Panc1 (cell line): ENCODE results near the gene RAB33A. TPM values are rescaled to one million over a fixed set of nuclear protein-coding genes. Genes with fewer than 3 reads are reported as not detected.

Experiments
- ATAC-seq: fragments of 200-7000 bp; cut with Tn5 transposase; 2 replicates; pipeline ENCODE4 v1.9.1; 2020; ENCODE audit warnings: mild to moderate bottlenecking, moderate library complexity
- BruUV-seq: library from RNA; stranded (reverse); fragments of 400-500 nt; replicated peaks from 2 replicates; lab custom pipeline; 2021; lab: Mats Ljungman, UMichigan
- CTCF ChIA-PET: fragments of 300-600 bp; sonication (Branson Sonifier 250); formaldehyde crosslinking; loops from one replicate; lab custom pipeline; 2022; ENCODE audit warnings: antibody characterized with exemption; lab: Charles Lee
- POLR2A ChIA-PET: fragments of 300-600 bp; sonication (Branson Sonifier 250); formaldehyde crosslinking; loops from one replicate; lab custom pipeline; 2022; ENCODE audit warnings: antibody characterized with exemption; lab: Charles Lee
- DNase-seq: peaks from one replicate; pipeline ENCODE4 v3.0.0-alpha.2; 2010; ENCODE audit warnings: low read depth, low spot score
- H3K27ac ChIP-seq: 2 replicates; pipeline ENCODE4 v1.5.1; 2011; ENCODE audit warnings: mild to moderate bottlenecking, low read length, inconsistent platforms
- H3K27me3 ChIP-seq: fragments of 200-500 bp; sonication (Bioruptor generic); 2 replicates; pipeline ENCODE4 v1.6.0; 2014; ENCODE audit warnings: low read length, inconsistent platforms; ENCODE audit not compliant: control insufficient read depth, insufficient read depth
- H3K36me3 ChIP-seq: fragments of 200-500 bp; sonication (Bioruptor generic); 2 replicates; pipeline ENCODE4 v1.5.1; 2014; ENCODE audit warnings: inconsistent platforms, mild to moderate bottlenecking, low read length, moderate library complexity; ENCODE audit not compliant: control insufficient read depth, insufficient read depth
- H3K4me1 ChIP-seq: 2 replicates; pipeline ENCODE4 v1.5.1; 2011; ENCODE audit warnings: inconsistent platforms, mild to moderate bottlenecking, low read length, moderate library complexity; ENCODE audit not compliant: control insufficient read depth, insufficient read depth
- H3K4me3 ChIP-seq, 2 experiments: 2 replicates each; pipeline ENCODE4 v1.5.1; 2011 to 2012; ENCODE audit warnings: low read depth in 2 of 2, low read length in 2 of 2, mild to moderate bottlenecking in 2 of 2, inconsistent platforms in 1 of 2, moderate library complexity in 1 of 2
- H3K9me3 ChIP-seq: fragments of 200-500 bp; sonication (Bioruptor generic); 2 replicates; pipeline ENCODE4 v1.5.1; 2014; ENCODE audit warnings: low read depth, mild to moderate bottlenecking, inconsistent platforms, low read length, moderate library complexity; ENCODE audit not compliant: control insufficient read depth, insufficient read depth
- POLR2AphosphoS5 ChIP-seq: IDR thresholded peaks from 2 replicates; pipeline ENCODE4 v1.6.1; 2012; ENCODE audit warnings: mild to moderate bottlenecking, low read depth, low read length, moderate library complexity
- SIN3A ChIP-seq: IDR thresholded peaks from 2 replicates; pipeline ENCODE4 v1.6.1; 2012; ENCODE audit warnings: low read depth, mild to moderate bottlenecking, low read length, moderate library complexity, borderline replicate concordance; ENCODE audit not compliant: insufficient read depth
- TCF7L2 ChIP-seq: IDR thresholded peaks from 2 replicates; pipeline ENCODE4 v1.6.1; 2011; ENCODE audit warnings: mild to moderate bottlenecking, low read depth, low read length, inconsistent platforms
- in situ Hi-C: cut with HindIII; loops from 2 replicates; pipeline ENCODE4 v1.10.0; 2016; ENCODE audit warnings: low sequenced_read_pairs, low pct_unique_long_range_greater_than_20kb
- intact Hi-C: fragments of 100-400 bp; cut with micrococcal nuclease; formaldehyde crosslinking; loops from one replicate; pipeline ENCODE4 v1.10.0; 2022; ENCODE audit not compliant: unreplicated experiment
- total RNA-seq: library from RNA; stranded (reverse); gene quantifications from one replicate; pipeline ENCODE4 v1.2.1, GENCODE V29; 2021; ENCODE audit not compliant: unreplicated experiment
- TF ChIP-seq, protein P1 (sequence below), 2 experiments: IDR thresholded peaks; 2 replicates each; pipeline ENCODE4 v1.6.1; 2011 to 2012; ENCODE audit warnings: low read depth in 2 of 2, control low read depth in 1 of 2, low read length in 1 of 2, mild to moderate bottlenecking in 1 of 2, moderate library complexity in 1 of 2; ENCODE audit not compliant: insufficient read depth in 1 of 2
- TF ChIP-seq, protein P2 (sequence below): fragments of 450-650 bp; IDR thresholded peaks from 2 replicates; pipeline ENCODE4 v1.5.1; 2017; ENCODE audit warnings: mild to moderate bottlenecking

Gene RAB33A
- total RNA-seq, 1 experiment from 2014 or later, result 2.2 TPM

DNA sequence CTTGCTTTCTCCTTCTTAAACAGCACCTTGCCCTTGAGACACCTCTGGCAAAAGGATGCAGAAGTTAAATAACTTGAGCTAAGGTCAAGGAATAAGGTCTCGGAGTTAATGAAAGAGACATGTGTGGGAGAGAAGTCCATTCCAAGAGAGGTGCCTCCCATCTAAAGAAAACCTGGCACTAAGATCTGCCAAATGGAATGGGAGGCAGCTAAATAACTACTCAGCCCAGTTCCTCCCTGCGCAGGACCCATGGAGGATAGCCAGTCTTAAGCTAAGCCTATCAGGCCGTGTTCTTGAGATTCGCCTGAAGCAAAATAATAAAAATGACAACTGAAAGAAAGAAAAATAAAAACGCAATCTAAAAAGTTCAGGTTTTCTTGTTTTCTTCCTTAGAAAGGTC lies 40.8 kb upstream of the RAB33A start (continued):
- TF ChIP-seq, protein P1, sequence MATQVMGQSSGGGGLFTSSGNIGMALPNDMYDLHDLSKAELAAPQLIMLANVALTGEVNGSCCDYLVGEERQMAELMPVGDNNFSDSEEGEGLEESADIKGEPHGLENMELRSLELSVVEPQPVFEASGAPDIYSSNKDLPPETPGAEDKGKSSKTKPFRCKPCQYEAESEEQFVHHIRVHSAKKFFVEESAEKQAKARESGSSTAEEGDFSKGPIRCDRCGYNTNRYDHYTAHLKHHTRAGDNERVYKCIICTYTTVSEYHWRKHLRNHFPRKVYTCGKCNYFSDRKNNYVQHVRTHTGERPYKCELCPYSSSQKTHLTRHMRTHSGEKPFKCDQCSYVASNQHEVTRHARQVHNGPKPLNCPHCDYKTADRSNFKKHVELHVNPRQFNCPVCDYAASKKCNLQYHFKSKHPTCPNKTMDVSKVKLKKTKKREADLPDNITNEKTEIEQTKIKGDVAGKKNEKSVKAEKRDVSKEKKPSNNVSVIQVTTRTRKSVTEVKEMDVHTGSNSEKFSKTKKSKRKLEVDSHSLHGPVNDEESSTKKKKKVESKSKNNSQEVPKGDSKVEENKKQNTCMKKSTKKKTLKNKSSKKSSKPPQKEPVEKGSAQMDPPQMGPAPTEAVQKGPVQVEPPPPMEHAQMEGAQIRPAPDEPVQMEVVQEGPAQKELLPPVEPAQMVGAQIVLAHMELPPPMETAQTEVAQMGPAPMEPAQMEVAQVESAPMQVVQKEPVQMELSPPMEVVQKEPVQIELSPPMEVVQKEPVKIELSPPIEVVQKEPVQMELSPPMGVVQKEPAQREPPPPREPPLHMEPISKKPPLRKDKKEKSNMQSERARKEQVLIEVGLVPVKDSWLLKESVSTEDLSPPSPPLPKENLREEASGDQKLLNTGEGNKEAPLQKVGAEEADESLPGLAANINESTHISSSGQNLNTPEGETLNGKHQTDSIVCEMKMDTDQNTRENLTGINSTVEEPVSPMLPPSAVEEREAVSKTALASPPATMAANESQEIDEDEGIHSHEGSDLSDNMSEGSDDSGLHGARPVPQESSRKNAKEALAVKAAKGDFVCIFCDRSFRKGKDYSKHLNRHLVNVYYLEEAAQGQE (IDR thresholded peaks at IDR 0.05; ENCODE audit: insufficient read depth in 1 of 2, low read depth in 2 of 2, low read length in 1 of 2), result no peak

DNA sequence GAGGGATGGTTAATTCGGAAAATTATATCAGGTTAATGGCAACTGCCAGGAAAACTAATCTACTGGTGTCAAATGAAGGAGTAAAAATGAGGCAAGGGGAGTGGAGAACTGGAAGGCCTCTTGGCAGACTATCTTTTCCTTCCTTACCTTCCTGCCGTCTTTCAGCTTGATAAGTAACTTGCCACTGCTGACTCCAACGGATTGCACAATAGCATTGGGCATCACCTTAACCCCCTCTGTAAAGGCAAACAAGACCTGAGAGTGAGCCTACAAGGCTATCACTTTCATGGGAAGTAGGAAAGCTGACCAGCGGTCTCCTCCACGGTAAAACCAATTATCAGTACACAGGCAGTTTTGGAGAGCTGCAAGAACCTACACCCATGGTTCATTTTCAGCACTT lies 35.3 kb upstream of the RAB33A start:
- DNase-seq (no peak), ATAC-seq (no peak)
- H3K27ac ChIP-seq, result no peak overlapping the region
- ChIA-PET POLR2A (interaction anchor here (0.6 kb wide), 1 partner anchor 76 kb away, joined by 3 read pairs; no protein-coding TSS in a partner anchor), CTCF (no interaction called here)
- intact Hi-C loops (no loop called here), in situ Hi-C loops (no loop called here)
- no peak overlapping the region for H3K4me3 ChIP-seq
- H3K27me3 ChIP-seq, result no peaks in the 10 kb centered on the region
- no peaks in the 10 kb centered on the region for H3K4me1 ChIP-seq
- no peak for TF ChIP-seq TCF7L2
- TF ChIP-seq, protein P1 (IDR thresholded peaks at IDR 0.05; ENCODE audit: insufficient read depth in 1 of 2, low read depth in 2 of 2, low read length in 1 of 2), result no peak
- TF ChIP-seq POLR2AphosphoS5, result no peak
- TF ChIP-seq SIN3A, result no peak
- TF ChIP-seq, protein P2, sequence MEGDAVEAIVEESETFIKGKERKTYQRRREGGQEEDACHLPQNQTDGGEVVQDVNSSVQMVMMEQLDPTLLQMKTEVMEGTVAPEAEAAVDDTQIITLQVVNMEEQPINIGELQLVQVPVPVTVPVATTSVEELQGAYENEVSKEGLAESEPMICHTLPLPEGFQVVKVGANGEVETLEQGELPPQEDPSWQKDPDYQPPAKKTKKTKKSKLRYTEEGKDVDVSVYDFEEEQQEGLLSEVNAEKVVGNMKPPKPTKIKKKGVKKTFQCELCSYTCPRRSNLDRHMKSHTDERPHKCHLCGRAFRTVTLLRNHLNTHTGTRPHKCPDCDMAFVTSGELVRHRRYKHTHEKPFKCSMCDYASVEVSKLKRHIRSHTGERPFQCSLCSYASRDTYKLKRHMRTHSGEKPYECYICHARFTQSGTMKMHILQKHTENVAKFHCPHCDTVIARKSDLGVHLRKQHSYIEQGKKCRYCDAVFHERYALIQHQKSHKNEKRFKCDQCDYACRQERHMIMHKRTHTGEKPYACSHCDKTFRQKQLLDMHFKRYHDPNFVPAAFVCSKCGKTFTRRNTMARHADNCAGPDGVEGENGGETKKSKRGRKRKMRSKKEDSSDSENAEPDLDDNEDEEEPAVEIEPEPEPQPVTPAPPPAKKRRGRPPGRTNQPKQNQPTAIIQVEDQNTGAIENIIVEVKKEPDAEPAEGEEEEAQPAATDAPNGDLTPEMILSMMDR, result no peak
- H3K9me3 ChIP-seq, result no peaks in the 10 kb centered on the region
- peaks cover 11% of the 10 kb centered on the region for H3K36me3 ChIP-seq
- BruUV-seq, result no TSS peak

DNA sequence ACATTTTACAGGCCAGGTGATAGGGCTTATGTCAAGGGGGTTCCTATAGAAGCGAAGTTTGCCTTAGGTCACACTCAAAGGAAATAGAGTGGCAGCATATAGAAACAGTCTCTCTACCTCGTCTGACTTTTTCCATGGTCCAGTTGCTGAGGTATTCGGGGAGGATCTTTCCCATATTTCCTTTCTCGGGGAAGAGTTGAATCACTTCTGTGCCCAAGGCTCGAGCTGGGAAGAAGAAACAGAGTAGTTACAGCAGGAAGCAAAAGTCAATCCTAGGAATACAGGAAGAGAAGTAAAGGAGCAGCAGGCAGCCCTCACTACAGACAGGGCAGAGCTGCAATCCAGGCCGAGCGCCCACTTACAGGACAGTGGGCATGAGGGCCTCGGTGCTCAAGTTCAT lies 34.8 kb upstream of the RAB33A start:
- H3K4me3 ChIP-seq, result no peak overlapping the region
- ChIA-PET POLR2A (interaction anchor here (0.6 kb wide), 1 partner anchor 76 kb away, joined by 3 read pairs; no protein-coding TSS in a partner anchor), CTCF (no interaction called here)
- no peaks in the 10 kb centered on the region for H3K27me3 ChIP-seq
- H3K4me1 ChIP-seq, result no peaks in the 10 kb centered on the region
- no peaks in the 10 kb centered on the region for H3K9me3 ChIP-seq
- in situ Hi-C loops (no loop called here), intact Hi-C loops (no loop called here)
- ATAC-seq (no peak), DNase-seq (no peak)
- TF ChIP-seq, protein P1 (IDR thresholded peaks at IDR 0.05; ENCODE audit: insufficient read depth in 1 of 2, low read depth in 2 of 2, low read length in 1 of 2), result no peak
- TF ChIP-seq POLR2AphosphoS5, result no peak
- BruUV-seq, result no TSS peak
- no peak overlapping the region for H3K27ac ChIP-seq
- peaks cover 11% of the 10 kb centered on the region for H3K36me3 ChIP-seq
